Retinal pigment epithelial cell (primary cell): ENCODE results near the gene AGFG2.
"Not testable (repeated sequence)": the region's sequence is repeated elsewhere in the genome, so short reads cannot be mapped to it uniquely, and the experiment has no call there.

Experiments
- DNase-seq: peaks from one replicate; pipeline ENCODE4 v3.0.0-alpha.2; 2010; ENCODE audit warnings: low read depth
- H3K4me3 ChIP-seq: 2 replicates; pipeline ENCODE4 v1.5.1; 2011; ENCODE audit warnings: mild to moderate bottlenecking, low read length, control low read depth, moderate library complexity
- TF ChIP-seq, protein P1 (sequence below): conservative IDR thresholded peaks from 2 replicates; pipeline ENCODE4 v1.5.1; 2011; ENCODE audit warnings: low read depth, low read length, control low read depth, inconsistent platforms

The AGFG2 gene

DNA sequence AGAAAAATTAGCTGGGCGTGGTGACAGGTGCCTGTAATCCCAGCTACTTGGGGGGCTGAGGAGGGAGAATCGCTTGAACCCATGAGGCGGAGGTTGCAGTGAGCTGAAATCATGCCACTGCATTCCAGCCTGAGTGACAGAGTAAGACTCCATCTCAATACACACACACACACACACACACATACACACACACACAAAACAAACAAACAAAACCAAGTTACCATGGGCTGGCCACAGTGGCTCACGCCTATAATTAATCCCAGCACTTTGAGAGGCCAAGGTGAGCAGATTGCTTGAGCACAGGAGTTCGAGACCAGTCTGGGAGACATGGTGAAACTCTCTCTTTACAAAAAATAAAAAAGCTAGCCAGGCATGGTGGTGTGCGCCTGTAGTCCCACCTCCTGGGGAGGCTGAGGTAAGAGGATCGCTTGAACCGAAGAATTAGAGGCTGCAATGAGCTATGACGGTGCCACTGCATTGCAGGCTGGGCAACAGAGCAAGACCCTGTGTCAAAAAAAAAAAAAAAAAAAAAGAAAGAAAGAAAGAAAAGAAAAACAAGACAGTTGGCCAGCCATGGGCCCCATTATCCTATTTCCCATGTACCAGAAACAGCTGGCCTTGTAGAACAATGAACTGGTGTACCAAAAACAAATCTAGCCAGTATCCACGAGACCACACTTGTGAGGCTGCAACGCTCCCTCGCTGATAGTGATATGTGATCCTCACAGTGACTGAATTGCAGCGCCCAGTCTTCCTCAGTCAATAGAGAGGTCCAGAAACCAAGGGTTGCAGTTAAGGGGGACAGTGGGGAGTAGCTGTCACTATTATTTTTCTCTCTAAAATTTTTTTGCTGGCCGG lies 6.6 kb upstream of the AGFG2 start:
- TF ChIP-seq, protein P1, sequence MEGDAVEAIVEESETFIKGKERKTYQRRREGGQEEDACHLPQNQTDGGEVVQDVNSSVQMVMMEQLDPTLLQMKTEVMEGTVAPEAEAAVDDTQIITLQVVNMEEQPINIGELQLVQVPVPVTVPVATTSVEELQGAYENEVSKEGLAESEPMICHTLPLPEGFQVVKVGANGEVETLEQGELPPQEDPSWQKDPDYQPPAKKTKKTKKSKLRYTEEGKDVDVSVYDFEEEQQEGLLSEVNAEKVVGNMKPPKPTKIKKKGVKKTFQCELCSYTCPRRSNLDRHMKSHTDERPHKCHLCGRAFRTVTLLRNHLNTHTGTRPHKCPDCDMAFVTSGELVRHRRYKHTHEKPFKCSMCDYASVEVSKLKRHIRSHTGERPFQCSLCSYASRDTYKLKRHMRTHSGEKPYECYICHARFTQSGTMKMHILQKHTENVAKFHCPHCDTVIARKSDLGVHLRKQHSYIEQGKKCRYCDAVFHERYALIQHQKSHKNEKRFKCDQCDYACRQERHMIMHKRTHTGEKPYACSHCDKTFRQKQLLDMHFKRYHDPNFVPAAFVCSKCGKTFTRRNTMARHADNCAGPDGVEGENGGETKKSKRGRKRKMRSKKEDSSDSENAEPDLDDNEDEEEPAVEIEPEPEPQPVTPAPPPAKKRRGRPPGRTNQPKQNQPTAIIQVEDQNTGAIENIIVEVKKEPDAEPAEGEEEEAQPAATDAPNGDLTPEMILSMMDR = no peak
- DNase-seq = no peak
- no peak overlapping the region for H3K4me3 ChIP-seq

DNA sequence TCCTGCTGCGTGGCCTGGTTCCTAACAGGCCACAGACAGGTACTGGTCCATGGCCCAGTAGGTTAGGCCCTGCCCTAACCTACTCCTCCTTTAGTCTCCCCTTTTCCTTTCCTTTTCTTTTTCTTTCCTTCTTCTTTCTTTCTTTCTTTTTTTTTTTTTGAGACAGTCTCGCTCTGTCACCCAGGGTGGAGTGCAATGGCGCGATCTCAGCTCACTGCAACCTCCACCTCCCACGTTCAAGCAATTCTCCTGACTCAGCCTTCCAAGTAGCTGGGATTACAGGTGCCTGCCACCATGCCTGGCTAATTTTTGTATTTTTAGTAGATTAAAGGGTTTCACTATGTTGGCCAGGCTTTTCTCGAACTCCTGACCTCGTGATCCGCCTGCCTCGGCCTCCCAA lies 3.0 kb upstream of the AGFG2 start:
- DNase-seq, H3K4me3 ChIP-seq: not testable (repeated sequence)

GRCh38 chr7:100536695-100537094 lies 2.3 kb upstream of the AGFG2 start:
- not testable (repeated sequence) for H3K4me3 ChIP-seq, DNase-seq

DNA sequence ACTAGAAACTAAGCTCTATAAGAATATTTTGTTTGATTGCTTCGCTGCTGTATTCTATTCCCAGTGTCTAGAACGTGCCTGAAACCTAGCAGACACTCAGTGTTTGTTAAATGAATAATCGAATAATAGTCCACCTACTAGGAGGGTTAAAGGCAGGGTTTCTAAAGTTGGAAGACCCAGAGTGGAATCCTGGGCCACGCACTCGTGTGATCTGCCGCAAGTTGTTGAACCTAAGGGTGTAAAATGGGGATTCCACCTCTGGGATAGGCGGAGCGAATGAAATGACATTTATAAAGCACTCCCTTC lies 702 bp upstream of the AGFG2 start:
- TF ChIP-seq, protein P1 = no peak
- peak overlapping the region; percentile 55 for H3K4me3 ChIP-seq
- DNase-seq = no peak

GRCh38 chr7:100539436-100540006 lies 518 bp downstream of the AGFG2 start:
- no peak for DNase-seq
- peak overlapping the region; percentile 61 for H3K4me3 ChIP-seq
- TF ChIP-seq, protein P1 = no peak

DNA sequence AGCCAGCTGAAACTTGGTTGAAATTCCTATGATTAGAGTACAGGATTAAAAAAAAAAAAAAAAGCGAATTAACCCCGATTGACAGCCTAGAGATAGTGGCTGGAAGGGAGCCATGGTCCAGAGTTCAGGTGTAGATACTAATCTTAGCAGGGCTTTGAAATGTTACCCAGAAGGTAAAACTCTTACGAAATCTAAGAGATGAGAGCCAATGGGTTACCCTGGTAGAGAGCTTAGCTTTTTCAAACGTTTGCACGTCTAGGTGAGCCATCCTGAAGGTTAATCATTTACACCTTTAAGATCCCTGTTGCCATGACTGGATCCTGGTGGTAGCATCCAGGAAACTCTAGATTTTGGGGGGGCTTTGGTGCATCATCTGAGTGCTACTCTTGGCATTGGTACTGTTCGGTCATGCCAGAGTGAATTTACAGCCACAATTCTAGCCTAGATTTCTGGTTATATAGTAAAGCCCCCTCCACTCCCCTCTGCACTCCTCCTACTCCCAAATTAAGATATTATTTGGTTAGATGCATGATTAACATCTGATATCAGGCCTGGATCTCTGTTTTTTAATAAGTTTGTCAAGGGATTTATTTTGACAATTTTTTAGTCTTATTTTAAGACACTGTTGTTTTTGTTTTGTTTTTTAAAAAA lies 1.2 kb downstream of the AGFG2 start:
- H3K4me3 ChIP-seq = peak overlapping the region; percentile 61
- TF ChIP-seq, protein P1 = no peak

DNA sequence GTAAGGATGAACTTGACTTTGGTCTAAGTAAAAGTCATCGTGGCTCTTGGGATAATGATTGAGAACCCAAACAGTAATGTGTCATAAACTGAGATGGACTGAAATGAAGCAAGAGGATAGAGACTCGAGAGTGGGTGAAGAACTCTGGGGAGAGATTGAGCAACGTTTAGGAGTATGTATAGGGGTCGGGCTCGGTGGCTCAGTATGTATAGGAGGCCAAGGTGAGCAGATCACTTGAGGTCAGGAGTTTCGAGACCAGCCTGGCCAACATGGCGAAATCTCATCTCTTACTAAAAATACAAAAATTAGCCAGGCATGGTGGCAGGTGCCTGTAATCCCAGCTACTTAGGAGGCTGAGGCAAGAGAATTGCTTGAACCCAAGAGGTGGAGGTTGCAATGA lies 2.3 kb downstream of the AGFG2 start:
- H3K4me3 ChIP-seq, DNase-seq: not testable (repeated sequence)

More for the DNA sequence above, 1.2 kb downstream of the AGFG2 start:
- no peak for DNase-seq

GRCh38 chr7:100543586-100543985 lies 4.6 kb downstream of the AGFG2 start:
- TF ChIP-seq, protein P1 = no peak
- DNase-seq = no peak
- H3K4me3 ChIP-seq = no peak overlapping the region
